Erythroblast (primary cell): ENCODE results near the gene TMTC3.

Source experiments
- GATA1 ChIP-seq: IDR thresholded peaks from 2 replicates; pipeline ENCODE4 v1.6.1; 2011; ENCODE audit warnings: low read depth, mild to moderate bottlenecking, control low read depth, low read length, moderate library complexity
- POLR2A ChIP-seq: IDR thresholded peaks from 2 replicates; pipeline ENCODE4 v1.6.1; 2011; ENCODE audit warnings: mild to moderate bottlenecking, low read length

DNA sequence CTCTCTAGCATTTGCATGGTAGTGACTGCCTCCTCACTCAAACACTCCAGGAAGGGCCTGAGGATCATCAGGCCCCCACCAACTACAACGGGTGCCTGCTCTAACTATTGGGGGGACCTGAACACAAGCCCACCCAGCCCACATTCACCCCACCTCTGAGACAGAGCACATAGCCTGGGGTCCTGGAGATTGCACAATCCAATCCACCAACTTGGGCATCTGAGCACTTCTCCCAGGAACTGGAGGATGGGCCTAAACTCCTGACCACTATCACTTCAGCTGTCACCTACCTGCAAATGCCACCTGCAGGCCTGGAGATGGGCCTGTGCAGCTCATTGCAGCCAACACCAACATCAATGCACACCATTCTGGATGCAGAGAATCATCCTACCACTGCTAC lies 66.6 kb downstream of the TMTC3 start:
- TF ChIP-seq POLR2A (no peak), GATA1 (no peak)
